Brain microvascular endothelial cell (primary cell): ENCODE measurements around the gene BICDL1.

ENCODE experiments used
- DNase-seq: peaks from one replicate; pipeline ENCODE4 v3.0.0-alpha.2; 2020
- H3K27ac ChIP-seq: fragments of 250-450 bp; sonication (Bioruptor Pico); 2 replicates; pipeline ENCODE4 v1.5.1; 2020; ENCODE audit warnings: mild to moderate bottlenecking, moderate library complexity
- H3K27me3 ChIP-seq: fragments of 250-450 bp; sonication (Bioruptor Pico); replicated peaks from 2 replicates; pipeline ENCODE4 v1.5.1; 2020; ENCODE audit warnings: mild to moderate bottlenecking
- H3K36me3 ChIP-seq: fragments of 250-450 bp; sonication (Bioruptor Pico); replicated peaks from 2 replicates; pipeline ENCODE4 v1.5.1; 2020; ENCODE audit warnings: mild to moderate bottlenecking
- H3K4me3 ChIP-seq: 2 replicates; pipeline ENCODE4 v1.5.1; 2011; ENCODE audit warnings: low read depth, mild to moderate bottlenecking, control low read depth, low read length, moderate library complexity
- in situ Hi-C: cut with HindIII; loops from 2 replicates; pipeline ENCODE4 v1.10.0; 2017; ENCODE audit warnings: low sequenced_read_pairs, low pct_ligation_motif_present
- TF ChIP-seq, protein P1 (sequence below): IDR thresholded peaks from 2 replicates; pipeline ENCODE4 v1.5.1; 2011; ENCODE audit warnings: low read depth, mild to moderate bottlenecking, moderate library complexity, low read length, control low read depth, inconsistent platforms; ENCODE audit errors: missing control alignments

Gene BICDL1

DNA sequence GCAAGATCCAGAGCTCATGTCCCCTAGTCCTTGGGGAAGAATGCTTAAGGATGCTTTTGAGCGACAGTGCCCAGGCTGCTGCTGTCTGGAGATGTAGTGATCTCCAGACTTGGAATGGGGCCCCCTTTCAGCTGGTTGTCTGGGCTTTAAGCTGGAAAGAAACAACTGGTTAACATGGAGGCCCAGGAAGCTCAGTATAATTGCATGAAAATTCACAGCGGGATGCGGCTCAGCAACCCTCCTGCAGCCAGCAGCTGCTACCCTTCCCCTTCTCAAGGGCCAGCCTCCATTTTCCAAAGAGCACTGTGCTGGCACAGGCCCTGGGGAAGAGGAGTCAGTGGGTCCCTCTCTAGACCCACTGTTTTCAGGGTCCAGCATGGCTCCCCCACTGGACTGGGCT, 101.2 kb downstream of the BICDL1 start:
- in situ Hi-C loops: no loop called here
- peaks cover 4% of the 10 kb centered on the region for H3K36me3 ChIP-seq
- TF ChIP-seq, protein P1, sequence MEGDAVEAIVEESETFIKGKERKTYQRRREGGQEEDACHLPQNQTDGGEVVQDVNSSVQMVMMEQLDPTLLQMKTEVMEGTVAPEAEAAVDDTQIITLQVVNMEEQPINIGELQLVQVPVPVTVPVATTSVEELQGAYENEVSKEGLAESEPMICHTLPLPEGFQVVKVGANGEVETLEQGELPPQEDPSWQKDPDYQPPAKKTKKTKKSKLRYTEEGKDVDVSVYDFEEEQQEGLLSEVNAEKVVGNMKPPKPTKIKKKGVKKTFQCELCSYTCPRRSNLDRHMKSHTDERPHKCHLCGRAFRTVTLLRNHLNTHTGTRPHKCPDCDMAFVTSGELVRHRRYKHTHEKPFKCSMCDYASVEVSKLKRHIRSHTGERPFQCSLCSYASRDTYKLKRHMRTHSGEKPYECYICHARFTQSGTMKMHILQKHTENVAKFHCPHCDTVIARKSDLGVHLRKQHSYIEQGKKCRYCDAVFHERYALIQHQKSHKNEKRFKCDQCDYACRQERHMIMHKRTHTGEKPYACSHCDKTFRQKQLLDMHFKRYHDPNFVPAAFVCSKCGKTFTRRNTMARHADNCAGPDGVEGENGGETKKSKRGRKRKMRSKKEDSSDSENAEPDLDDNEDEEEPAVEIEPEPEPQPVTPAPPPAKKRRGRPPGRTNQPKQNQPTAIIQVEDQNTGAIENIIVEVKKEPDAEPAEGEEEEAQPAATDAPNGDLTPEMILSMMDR: no peak
- H3K27ac ChIP-seq: no peak overlapping the region
- no peak for DNase-seq
- no peak overlapping the region for H3K4me3 ChIP-seq
- no peaks in the 10 kb centered on the region for H3K27me3 ChIP-seq

DNA sequence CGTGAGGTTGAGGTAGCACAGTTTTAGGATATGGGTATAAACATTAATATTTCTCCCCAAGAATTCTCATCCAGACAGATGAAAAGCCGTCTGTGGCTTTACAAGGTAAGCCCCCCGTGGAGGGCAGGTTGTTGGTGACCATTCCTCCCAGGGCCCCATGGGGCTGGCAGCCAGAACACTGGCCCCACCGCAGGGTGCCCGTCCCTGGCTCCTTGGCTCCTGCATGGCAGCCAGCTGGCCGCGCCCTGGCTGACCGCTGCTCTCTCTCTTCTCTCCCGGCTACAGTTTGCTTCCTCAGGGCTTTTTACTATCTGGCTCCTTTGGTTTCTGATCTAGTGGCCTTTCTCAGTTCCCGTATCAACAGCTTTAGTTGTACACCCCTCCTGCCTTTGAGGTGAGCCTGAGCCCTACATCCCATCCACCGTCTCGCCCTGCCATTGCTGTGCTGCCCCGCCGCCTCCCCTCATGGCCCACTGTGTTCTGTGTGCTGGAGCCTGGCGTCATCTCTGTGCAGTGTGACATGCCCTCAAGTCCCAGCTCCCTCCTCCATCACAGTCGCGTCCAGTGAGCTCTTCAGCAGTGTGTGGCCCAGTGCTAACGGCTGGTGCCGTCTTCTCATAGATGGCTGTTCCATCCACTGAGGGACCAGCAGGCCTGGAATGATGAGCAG, 101.7 kb downstream of the BICDL1 start:
- Histone ChIP-seq H3K27me3 (no peaks in the 10 kb centered on the region), H3K4me3 (no peak overlapping the region), H3K36me3 (peaks cover 6% of the 10 kb centered on the region), H3K27ac (no peak overlapping the region)
- in situ Hi-C loops: no loop called here
- TF ChIP-seq, protein P1: no peak
- DNase-seq: no peak

DNA sequence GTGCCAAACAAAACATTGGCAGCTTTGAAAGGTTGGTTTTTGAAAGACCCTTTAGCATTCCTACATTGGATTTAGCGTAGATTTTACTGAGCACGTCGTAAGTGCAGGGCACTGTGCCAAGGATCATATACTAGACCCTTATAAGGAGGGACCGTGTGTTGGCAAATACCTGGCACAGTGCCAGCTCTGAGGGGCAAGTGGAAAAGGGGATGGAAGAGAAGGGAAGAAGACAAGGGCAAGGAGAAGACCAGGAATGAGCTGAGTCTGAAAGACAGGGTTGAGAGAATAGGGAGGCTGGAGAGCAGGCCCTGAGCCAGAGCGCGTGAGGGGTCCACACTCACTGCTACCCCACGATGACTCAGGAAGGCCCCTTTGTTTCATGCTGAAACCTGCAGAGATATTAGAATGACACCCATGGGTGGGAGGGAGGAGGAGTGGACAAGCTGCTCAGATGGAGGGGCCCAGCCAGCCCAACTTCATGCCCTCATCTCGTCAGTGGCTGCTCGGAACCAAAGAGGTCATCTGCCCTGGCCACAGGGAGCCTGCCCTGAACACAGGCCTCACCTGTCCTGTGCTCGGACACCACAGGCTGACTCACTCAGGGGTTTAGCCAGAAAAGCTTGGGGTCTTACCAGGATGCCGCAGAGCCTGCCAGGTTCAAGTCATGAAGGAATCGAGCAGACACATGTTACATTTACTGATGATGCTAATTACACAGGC, 102.5 kb downstream of the BICDL1 start:
- no peak overlapping the region for H3K4me3 ChIP-seq
- no peak for DNase-seq
- TF ChIP-seq, protein P1: no peak
- no peaks in the 10 kb centered on the region for H3K27me3 ChIP-seq
- in situ Hi-C loops: no loop called here
- H3K36me3 ChIP-seq: peaks cover 14% of the 10 kb centered on the region
- H3K27ac ChIP-seq: no peak overlapping the region

DNA sequence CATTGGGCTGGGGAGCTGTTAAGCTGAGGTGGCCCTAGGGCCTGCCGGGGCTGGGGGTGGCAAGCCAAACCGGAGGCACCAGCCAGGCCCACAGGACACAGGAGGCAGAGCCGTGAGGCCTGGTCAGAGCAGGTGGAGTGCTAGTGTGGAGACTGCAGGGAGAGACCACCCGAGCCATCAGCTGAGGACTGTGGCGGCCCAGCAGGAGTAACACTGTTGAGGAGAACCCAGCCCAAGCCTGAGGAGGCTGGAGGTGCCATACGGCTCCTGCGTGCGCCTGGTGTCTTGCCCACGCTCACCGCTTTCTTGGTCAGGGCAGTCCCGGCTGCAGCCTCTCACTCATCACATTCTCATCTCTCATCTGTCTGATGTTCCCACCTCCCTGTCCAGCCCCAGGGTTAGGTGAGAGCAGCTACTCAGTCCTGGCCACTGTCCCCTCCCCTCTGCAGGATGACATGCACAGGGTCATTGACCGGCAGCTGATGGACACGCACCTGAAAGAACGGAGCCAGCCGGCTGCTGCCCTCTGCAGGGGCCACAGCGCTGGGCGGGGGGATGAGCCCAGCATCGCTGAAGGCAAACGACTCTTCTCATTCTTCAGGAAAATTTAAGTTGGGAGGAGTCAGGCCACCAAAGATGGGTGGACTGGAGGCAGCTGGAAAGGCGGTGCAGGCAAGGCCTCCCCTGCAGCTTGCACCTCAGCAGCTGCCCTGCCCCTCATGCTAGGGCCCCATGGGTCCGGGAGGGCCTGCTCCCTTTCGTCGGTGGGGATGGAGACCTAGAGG, 103.7 kb downstream of the BICDL1 start:
- in situ Hi-C loops: no loop called here
- no peak overlapping the region for H3K4me3 ChIP-seq
- H3K36me3 ChIP-seq: peaks cover 23% of the 10 kb centered on the region
- TF ChIP-seq, protein P1: no peak
- H3K27me3 ChIP-seq: no peaks in the 10 kb centered on the region
- no peak for DNase-seq
- no peak overlapping the region for H3K27ac ChIP-seq

DNA sequence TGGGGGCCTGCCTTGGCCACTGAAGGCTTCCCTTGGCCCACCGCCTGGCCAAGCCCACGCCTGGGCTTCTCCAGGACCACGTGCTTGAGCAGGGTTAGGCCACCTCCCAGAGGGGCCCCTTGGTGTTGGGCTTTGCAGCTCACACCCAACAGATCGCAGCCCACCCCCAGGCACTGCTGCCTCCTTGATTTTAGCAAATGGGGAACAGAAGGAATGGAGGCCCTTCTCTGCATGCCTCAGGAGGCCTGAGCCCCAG, 104.2 kb downstream of the BICDL1 start:
- DNase-seq: no peak
- H3K4me3 ChIP-seq: no peak overlapping the region
- in situ Hi-C loops: no loop called here
- peaks cover 28% of the 10 kb centered on the region for H3K36me3 ChIP-seq
- TF ChIP-seq, protein P1: no peak
- no peaks in the 10 kb centered on the region for H3K27me3 ChIP-seq
- no peak overlapping the region for H3K27ac ChIP-seq
